Retina (tissue), 1 donor: ENCODE measurements around the gene TRIM38.
"Not testable (repeated sequence)": the region's sequence is repeated elsewhere in the genome, so short reads cannot be mapped to it uniquely, and the experiment has no call there.

ENCODE experiments used
- DNase-seq: peaks from one replicate; pipeline ENCODE4 v3.0.0-alpha.2; 2016

The TRIM38 gene

GRCh38 chr6:25962149-25963127 lies at the start of gene TRIM38:
Gene TRIM38 (plus strand): TSS chr6:25962802. CDS start chr6:25966523, 3,721 bp downstream.
- DNase-seq, result no peak

GRCh38 chr6:25913741-25914140 lies 48.9 kb upstream of the TRIM38 start:
- DNase-seq, result no peak

GRCh38 chr6:25916330-25916729 lies 46.3 kb upstream of the TRIM38 start:
- DNase-seq, result no peak

GRCh38 chr6:25916789-25917490 lies 45.7 kb upstream of the TRIM38 start:
- DNase-seq, result no peak

- DNase-seq, result no peak
These were observed 44.4 kb upstream of the TRIM38 start for GRCh38 chr6:25918083-25918683.

GRCh38 chr6:25919657-25920056 lies 42.9 kb upstream of the TRIM38 start:
- no peak for DNase-seq

GRCh38 chr6:25921525-25922203 lies 40.9 kb upstream of the TRIM38 start:
- no peak for DNase-seq

- DNase-seq, result no peak
These were observed 40.3 kb upstream of the TRIM38 start for GRCh38 chr6:25922301-25922700.

GRCh38 chr6:25925876-25926275 lies 36.7 kb upstream of the TRIM38 start:
- no peak for DNase-seq

- no peak for DNase-seq
These were observed 35.4 kb upstream of the TRIM38 start for GRCh38 chr6:25927178-25927577.

- no peak for DNase-seq
These were observed 34.8 kb upstream of the TRIM38 start for GRCh38 chr6:25927756-25928216.

- no peak for DNase-seq
These were observed 33.9 kb upstream of the TRIM38 start for GRCh38 chr6:25928562-25929324.

- not testable (repeated sequence) for DNase-seq
These were observed 32.8 kb upstream of the TRIM38 start for GRCh38 chr6:25929785-25930184.

- DNase-seq, result no peak
These were observed 31.8 kb upstream of the TRIM38 start, which contains the start of gene SLC17A2 for GRCh38 chr6:25930532-25931410. Gene SLC17A2 (minus strand): TSS chr6:25930691. CDS start chr6:25925796, 4,895 bp downstream.

- no peak for DNase-seq
These were observed 31.2 kb upstream of the TRIM38 start for GRCh38 chr6:25931411-25931709.

- no peak for DNase-seq
These were observed 28.4 kb upstream of the TRIM38 start for GRCh38 chr6:25934156-25934555.

- no peak for DNase-seq
These were observed 27.8 kb upstream of the TRIM38 start for GRCh38 chr6:25934735-25935313.

- DNase-seq, result no peak
These were observed 26.6 kb upstream of the TRIM38 start for GRCh38 chr6:25935953-25936352.

- no peak for DNase-seq
These were observed 23.0 kb upstream of the TRIM38 start for GRCh38 chr6:25939593-25939992.

GRCh38 chr6:25942561-25943147 lies 19.9 kb upstream of the TRIM38 start:
- no peak for DNase-seq
